HG03066 (cell line): ENCODE measurements around the gene PAX7.

ENCODE experiments used
- ATAC-seq: cut with Tn5 transposase; IDR thresholded peaks from one replicate; pipeline ENCODE4 v1.9.1; 2021; ENCODE audit warnings: low read depth; ENCODE audit not compliant: unreplicated experiment

The PAX7 gene

DNA sequence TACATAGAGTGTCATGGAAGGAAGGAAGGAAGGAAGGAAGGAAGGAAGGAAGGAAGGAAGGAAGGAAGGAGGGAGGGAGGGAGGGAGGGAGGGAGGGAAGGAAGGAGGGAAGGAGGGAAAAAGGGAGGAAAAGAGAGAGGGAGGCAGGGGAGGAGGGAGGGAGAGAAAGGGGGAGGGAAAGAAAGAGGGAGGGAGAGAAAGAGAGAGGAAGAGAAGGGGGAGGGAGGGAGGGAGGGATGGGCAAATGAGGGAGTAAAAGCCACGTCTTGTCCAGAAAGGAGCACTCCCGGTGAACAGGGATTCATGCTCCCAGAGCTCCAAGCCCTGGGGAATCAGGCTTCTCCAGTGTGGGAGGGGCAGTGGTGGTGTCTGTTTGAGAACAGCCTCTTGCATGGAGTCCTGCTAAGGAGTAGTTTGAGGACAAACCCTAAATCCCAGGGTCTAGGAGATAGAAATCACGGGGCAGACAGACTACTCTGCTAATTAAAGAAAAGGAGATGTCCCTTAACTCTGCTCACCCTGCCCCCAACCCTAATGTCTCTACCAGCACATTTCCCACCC lies 157.3 kb downstream of the PAX7 start:
- no peak for ATAC-seq

DNA sequence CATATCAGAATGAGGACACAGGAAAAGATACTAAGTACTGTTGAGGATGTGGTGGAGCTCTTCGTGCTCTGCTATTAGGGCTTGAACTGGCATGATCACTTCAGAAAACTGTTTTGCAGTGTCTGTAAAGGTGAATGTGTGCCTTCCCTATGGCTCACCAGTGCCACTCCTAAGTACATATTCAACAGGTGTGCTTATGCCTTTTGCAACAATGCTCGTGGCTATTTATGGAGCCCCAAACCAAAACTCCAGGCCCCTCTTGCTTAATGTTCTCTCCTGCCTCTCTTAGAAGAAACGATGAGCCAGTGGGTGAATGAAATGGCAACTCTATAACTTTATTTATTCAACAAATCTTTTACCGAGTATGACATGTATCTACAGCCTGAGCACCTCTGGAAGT lies 158.6 kb downstream of the PAX7 start:
- ATAC-seq = no peak

DNA sequence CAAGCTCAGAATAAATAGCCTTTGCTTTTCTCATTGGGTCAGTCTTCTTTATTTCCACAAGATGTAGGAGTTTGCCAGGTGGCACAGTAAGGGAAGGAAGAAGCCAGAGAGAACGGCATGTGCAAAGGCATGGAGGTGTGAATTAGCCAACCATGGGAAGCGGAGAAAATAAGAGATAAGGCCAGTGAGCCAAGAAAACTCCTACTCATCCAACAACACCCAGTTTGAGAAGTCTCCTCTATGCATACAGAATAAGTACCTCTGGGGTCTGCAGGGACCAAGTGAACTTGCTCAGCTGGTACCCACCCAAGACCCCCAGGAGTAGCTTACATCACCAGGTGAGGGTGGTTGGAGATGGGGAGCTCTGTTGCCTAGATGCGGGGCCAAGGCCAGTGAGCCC lies 162.1 kb downstream of the PAX7 start:
- ATAC-seq = no peak

DNA sequence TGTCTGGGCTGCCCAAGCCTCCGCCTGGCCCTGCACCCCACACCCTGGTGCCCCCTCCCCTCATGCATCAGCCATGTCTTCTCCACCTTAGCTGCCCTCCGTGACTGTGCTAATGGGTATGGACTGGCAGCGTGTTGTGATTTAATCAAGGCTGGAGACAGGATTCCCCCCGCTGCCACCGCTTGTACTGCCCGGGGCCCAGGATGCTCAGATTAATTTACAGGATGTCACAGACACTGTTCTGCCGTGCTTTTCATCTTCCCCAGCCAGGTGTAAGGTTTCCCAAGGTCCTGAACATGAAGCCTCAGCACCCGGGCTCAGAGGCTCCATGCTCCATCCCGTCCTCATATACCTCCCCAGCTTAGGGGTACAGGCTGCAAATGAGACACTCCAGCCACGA lies 162.5 kb downstream of the PAX7 start:
- no peak for ATAC-seq

DNA sequence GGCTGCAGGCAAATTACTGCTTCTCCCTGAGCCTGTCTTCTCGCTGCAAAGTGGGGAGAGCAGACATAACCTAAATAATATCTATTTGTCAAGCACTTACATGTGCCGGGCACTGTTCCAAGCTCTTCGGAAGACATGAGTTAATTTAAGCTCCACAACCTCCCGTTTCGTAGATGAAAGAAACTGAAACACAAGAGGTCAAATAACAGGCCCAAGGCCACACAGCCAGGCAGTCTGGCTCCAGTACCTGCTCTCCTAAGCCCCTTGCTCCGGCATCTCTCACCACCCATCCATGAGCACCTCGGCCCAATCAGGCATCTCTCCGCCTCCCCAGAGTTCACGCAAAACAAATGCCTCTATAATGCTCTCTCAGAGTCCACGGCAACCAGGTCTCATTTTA lies 163.4 kb downstream of the PAX7 start:
- ATAC-seq = no peak

DNA sequence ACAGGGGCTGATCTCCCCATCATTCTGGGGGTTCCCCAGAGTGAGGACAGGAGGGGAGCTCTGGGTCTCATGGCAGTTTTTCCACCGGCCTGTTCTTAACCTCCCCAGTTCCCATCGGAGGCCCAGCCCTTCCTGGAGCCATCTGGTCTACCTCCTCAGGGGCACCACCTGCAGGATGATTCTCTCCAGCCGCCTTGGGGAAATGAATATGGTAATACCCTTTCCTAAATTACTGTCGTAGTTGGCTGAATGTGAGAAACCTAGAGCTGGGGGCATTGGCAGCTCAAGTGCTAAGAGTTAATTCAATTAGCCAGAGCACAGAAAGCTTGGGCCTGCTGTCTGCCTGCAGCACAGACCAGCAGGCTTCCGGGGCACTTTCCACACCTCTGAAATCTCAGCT lies 163.9 kb downstream of the PAX7 start:
- no peak for ATAC-seq

DNA sequence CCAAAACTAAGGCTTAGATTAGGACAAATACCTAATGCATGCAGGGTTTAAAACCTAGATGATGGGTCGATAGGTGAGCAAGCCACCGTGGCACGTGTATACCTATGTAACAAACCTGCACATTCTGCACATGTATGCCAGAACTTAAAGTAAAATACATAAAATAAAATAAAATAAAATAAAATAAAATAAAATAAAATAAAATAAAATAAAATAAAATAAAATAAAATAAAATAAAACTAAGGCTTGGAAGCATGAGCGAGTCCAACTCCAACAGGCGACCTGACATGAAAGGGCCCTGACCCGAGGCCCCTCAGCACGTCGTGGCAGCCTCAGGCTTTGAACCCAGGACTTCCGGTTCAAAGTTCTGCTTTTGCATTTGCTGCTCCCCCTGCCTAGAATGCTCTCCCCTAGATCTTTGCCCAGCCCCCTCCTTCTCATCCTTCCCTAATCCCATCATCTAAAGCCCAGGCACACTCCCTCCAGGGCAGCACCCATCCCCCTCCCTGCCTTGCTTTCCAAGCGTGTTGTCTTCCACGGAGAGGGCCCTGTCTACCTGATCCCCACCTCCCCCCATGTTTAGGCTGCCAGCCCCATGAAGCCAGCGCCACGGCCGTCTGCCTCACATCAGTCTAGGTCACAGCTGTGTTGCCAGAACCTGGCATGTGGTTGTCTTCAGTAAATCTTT lies 164.5 kb downstream of the PAX7 start:
- no peak for ATAC-seq

DNA sequence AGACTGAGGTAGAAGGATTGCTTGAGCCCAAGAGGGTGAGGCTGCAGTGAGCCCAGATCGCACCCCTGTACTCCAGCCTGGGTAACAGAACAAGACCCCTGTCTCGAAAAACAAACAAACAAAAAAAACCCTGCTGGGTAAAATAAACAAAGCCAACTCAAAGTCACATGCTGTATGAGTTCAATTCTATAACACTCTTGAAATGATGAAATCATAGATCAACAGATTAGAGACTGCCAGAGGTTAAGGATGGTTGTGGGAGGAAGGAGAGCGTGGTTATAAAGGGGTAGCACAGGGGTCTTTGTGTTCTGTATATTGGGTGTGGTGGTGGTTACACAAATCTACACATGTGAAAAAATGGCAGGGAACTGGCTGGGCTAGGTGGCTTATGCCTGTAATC lies 166.3 kb downstream of the PAX7 start:
- ATAC-seq = no peak
